UCSD-AML1 (cell line): Measurements from ENCODE around the gene CFAP61.
"Not testable (repeated sequence)": the region's sequence is repeated elsewhere in the genome, so short reads cannot be mapped to it uniquely, and the experiment has no call there.

ENCODE experiments used
- DNase-seq: peaks from one replicate; lab custom pipeline; 2025; ENCODE audit not compliant: unreplicated experiment; lab: John Stamatoyannopoulos, UW

CFAP61 gene, protein sequence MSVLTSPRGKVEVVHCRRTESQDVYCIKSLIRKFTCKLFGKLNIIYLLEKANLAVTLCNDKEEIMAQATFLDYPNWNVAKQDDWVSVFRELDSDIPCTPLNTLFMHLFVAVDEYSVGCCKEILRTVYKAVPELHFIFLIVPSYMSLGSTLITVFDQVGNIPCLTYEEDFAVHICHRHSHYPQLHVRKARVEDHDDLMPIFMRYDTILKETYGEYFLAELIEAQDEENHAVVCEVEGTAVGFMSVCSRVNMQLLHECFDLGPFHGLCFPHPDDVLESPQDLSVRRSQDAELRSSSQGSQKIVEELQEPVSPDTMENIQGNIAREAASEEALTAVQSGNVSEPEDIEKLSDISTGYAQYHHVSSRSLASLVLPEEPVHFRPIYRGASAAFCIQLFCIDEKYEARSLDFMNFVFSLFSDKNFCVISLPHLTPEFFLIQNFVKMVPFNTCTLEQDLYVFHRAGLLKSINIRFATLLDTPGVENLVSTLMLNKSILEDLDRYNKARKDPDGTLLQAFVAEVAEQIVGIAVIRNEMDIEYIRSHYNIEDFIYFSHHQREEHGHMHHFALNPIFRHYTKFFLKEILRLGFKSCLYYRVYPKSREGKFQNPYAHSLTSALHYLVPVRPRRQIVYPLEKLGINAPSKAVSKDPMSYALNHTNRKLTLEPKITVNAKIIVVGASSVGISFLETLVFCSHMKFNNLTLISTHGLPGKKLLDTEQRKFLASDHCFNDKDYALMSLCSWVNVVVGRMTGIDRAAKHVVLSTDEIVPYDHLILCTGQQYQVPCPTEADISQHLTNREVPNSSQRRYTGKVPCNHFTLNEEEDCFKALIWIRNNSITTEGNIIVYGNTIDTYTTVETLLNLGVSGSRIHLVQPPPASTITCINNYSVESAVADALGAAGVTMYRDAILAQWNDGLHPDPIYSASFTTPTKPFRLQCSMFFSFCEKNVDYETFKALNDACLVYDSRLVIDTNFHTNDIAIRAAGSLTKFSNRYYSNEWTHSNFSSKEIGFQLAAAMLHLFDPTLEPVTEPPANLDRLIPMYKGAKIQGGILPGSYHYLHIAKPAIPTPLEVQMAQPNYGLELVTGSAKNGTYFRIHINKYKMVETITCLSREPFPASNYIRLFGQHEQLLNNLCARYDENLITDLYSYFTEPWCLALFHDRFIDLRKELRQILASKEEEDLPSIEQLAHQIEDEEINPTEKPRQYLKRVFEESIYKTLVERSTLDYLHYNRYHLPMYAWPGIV

GRCh38 chr20:20052074-20052970, at the start of gene CFAP61, which contains the start of gene CRNKL1:
Gene CFAP61, plus strand, starts transcription at chr20:20052532. Its CDS starts 4,122 bp downstream, at chr20:20056654.
Gene CRNKL1, minus strand, starts transcription at chr20:20052466. Its CDS starts 124 bp downstream, at chr20:20052342.
- DNase-seq = peak; percentile 94

DNA sequence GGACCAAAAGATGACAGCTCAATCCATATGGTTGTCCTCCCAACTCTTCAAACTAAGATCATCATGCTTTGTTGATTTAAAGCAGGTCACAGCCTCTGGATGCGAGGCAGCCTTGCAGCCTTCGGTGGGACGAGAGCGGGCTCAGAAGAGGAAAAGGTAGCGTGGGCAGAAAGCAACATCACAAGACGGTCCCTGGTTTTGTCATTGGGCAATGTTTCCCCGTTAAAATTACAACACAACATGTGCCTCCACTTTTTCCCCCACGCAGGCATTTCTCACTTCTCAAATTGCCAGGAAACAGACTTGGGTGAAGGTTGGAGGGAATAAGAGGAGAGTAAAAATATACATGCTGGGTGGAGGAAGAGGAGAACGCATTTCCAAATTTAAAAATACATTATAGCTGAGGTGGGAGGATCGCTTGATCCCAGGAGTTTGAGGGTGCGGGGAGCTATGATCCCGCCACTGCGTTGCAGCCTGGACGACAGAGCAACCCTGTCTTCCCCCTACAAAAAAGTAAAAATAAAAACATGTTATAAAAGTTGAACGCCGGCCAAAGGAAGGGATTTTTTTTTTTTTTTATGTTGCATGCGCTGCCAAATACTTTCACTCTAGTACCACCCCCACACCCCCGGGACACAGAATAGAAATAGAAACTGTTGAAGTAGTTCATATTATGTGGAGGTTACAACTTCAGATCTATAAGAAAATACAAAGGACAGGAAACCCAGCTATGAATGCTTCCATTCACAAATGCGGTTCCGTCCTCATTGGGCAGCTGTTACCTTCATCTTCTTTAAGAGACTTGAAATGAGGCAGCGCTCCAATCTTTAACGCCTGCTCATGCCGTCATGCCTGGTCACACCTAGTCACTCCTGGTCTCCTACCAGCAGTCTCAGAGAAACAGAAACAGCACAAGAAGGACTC, 49.0 kb upstream of the CFAP61 start:
- DNase-seq = no peak

- not testable (repeated sequence) for DNase-seq
Measured at GRCh38 chr20:20003955-20004322, 48.4 kb upstream of the CFAP61 start.

GRCh38 chr20:20005342-20005741, 47.0 kb upstream of the CFAP61 start:
- DNase-seq = no peak

DNA sequence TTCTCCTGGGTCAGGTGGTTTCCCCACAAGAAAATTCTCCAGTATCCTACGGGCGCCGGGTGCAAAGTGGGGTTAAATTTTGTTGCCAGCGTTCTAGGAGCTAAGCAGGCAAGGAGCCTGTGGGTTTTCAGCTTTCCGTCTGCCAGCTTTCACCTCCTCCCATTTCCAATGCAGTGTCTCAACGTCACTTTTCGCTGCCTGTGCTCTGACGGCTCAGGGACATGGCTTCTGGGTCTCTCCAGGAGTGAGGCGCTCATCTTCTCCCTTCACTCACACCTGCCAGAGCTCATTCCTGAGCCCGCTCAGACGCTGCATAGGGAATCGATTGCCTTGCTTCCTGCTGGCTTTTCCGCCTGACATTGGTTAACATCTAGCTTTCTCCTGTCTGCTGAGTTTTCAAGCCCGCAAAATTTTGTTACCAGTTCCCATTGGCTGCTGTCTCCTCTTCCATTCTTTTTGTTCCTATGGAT, 42.5 kb upstream of the CFAP61 start:
- DNase-seq = no peak

DNA sequence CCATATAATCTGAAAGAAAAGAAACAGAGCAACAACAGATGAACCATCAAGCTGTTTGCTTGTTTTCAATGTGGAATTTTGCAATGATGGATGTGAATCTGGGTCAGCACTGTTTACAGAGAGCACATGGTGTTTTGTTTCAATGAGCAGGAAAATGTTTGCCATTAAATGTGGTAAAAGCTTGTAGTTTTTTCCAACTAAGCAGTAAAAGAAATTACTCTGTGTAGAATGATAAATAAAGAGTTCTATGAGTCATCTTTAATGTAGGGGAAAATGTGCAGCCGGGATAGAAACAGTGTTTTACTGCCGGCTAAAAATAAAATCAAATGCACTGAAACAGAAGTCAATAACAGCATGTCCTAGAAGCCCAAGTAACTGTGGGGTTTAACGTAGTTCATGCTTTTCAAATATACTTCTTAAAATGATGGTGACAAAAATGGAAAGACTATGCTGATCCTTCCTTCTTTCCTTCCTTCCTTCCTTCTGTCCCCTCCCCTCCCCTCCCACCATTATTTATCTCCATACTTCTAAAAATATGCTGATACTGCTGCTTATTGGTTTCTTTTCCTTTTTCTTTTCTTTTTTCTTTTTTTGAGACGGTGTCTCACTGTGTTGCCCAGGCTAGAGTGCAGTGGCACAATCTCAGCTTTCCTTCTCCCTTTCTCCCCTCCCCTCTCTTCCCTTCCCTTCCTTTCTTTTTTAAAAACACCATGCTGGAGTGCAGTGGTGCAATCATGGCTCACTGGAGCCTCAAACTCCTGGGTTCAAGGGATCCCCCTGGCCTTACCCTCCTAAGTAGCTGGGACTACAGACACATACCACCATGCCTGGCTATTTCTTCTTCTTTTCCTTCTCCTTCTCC, 41.5 kb upstream of the CFAP61 start:
- no peak for DNase-seq

- no peak for DNase-seq
Measured at GRCh38 chr20:20012541-20012940, 39.8 kb upstream of the CFAP61 start.

DNA sequence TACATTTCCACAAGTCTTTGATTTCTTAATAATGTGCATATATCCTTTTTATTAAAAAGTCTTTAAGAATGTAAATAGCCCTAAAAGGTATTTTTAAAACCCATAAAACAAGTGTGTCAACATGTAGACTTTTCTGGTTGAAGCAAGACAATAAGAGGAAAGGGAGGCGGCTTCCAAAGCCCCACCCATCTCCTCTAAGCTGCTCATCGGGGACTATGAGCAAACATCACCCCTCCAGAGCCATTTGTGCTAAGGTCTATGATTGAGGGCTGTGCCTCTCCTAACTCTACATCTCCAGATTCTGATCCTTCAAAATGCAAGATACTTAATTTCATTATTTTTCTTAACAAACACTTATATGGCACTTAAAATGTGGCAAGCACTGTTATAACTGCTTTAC, 37.7 kb upstream of the CFAP61 start:
- no peak for DNase-seq

- DNase-seq = peak; percentile 89
Measured at GRCh38 chr20:20017001-20017843, 35.1 kb upstream of the CFAP61 start, which contains the start of gene NAA20. Gene NAA20, plus strand, starts transcription at chr20:20017362. Its CDS starts 35 bp downstream, at chr20:20017397.

DNA sequence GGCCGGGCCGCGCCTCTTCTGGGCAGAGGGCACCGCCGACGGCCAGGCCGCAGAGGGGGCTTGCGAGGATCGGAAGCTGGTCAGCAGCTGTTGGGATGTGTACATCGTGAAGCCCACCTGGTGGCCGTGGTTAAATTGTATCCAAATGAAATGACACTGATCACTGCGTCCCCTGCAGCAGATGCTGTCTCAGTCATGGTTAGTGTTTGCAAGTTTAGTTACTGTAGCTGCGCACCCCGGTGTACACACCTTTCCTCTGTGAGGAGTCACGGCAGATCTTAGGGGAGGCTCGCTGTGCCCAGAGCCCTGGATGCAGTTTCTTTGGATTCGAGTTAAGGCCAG, 34.5 kb upstream of the CFAP61 start:
- no peak for DNase-seq

DNA sequence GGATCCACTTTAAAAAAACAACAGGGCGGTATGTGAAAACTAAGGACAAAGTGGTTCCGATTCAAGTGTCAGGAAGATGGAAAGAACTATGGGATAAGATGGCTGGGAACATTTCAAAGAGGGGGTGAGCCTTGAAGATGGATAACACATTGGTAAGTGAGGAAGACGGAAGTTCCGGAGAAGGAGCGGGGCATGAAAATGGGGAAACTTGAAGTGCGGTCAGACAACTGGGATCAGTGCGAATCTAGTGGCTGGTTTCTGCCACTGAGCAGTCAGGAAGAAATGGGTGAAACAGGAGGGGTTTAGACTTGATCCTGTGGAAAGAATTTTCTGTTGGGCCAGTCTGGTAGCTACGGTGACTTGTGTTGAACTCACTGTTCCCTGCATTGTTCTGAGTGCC, 34.0 kb upstream of the CFAP61 start:
- no peak for DNase-seq

GRCh38 chr20:20019123-20019522, 33.2 kb upstream of the CFAP61 start:
- DNase-seq = no peak

DNA sequence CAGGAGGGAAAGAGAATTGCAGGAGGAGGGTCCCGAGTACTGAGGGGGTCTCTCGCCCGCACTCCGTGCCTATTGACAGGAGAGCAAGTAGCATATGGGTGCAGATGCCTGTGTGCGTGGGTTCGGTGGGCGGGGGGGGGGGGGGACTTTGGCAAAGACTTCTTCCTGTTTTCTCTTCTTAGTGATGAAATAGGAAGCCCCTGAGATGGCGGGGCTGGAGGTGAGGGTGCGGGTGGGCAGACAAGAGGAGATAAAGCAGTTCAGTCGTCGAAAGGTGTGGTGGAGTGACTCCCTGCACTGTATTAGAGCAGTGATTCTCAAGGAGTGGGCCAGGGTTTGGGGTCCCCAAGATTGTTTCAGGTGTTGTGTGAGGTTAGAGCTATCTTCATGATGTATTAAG, 31.4 kb upstream of the CFAP61 start:
- DNase-seq = no peak

DNA sequence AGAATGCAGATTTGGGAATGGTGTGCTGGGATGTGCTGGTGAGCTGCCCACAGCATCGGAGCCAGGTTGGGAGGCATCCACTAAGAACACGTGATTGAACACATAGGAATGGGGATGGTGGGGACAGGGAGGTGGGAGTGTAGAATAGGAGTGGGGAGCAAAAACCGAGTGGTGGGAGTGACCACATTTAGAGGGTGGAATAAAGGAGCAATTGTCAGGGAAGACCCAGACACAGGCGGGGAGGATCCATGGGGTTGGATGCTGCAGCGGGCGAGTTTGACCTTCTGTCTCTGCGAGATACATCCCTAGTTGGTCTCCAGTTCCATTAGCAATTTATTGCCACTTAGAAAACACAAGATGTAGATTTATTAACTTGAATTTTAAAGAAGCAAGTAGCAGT, 30.5 kb upstream of the CFAP61 start:
- DNase-seq = no peak

- no peak for DNase-seq
Measured at GRCh38 chr20:20022498-20022897, 29.8 kb upstream of the CFAP61 start.

- no peak for DNase-seq
Measured at GRCh38 chr20:20023395-20023794, 28.9 kb upstream of the CFAP61 start.

- DNase-seq = no peak
Measured at GRCh38 chr20:20024942-20025341, 27.4 kb upstream of the CFAP61 start.
